GM18499 (cell line): Measurements from ENCODE around the gene TTC7B.
"Not testable (repeated sequence)": the region's sequence is repeated elsewhere in the genome, so short reads cannot be mapped to it uniquely, and the experiment has no call there.

Experiments
- ATAC-seq: cut with Tn5 transposase; IDR thresholded peaks from one replicate; pipeline ENCODE4 v1.9.1; 2021; ENCODE audit warnings: moderate number of reproducible peaks; ENCODE audit not compliant: insufficient read depth, unreplicated experiment

Gene TTC7B

GRCh38 chr14:90539496-90539775 lies 276.8 kb downstream of the TTC7B start:
- no peak for ATAC-seq

GRCh38 chr14:90538716-90539495 lies 277.3 kb downstream of the TTC7B start:
- no peak for ATAC-seq

GRCh38 chr14:90538095-90538494 lies 278.1 kb downstream of the TTC7B start:
- ATAC-seq = no peak

GRCh38 chr14:90536511-90537191 lies 279.6 kb downstream of the TTC7B start:
- ATAC-seq = no peak

GRCh38 chr14:90536092-90536491 lies 280.1 kb downstream of the TTC7B start:
- ATAC-seq = no peak

- no peak for ATAC-seq
These were observed 280.6 kb downstream of the TTC7B start for GRCh38 chr14:90535556-90536090.

GRCh38 chr14:90534838-90535555 lies 281.2 kb downstream of the TTC7B start:
- ATAC-seq = no peak

GRCh38 chr14:90534091-90534837 lies 282.0 kb downstream of the TTC7B start:
- no peak for ATAC-seq

GRCh38 chr14:90533591-90534021 lies 282.6 kb downstream of the TTC7B start:
- ATAC-seq = no peak

- ATAC-seq = no peak
These were observed 283.3 kb downstream of the TTC7B start for GRCh38 chr14:90532826-90533525.

- ATAC-seq = no peak
These were observed 284.7 kb downstream of the TTC7B start for GRCh38 chr14:90531497-90531896.

- no peak for ATAC-seq
These were observed 285.7 kb downstream of the TTC7B start for GRCh38 chr14:90530523-90530922.

GRCh38 chr14:90527978-90528377 lies 288.3 kb downstream of the TTC7B start:
- no peak for ATAC-seq

- not testable (repeated sequence) for ATAC-seq
These were observed 289.7 kb downstream of the TTC7B start for GRCh38 chr14:90526536-90526935.

- not testable (repeated sequence) for ATAC-seq
These were observed 290.7 kb downstream of the TTC7B start for GRCh38 chr14:90525353-90526028.

- ATAC-seq = no peak
These were observed 292.0 kb downstream of the TTC7B start for GRCh38 chr14:90523961-90524875.

- ATAC-seq = no peak
These were observed 292.7 kb downstream of the TTC7B start for GRCh38 chr14:90523544-90523943.

GRCh38 chr14:90522571-90523191 lies 293.5 kb downstream of the TTC7B start:
- ATAC-seq = no peak
